GM12874 (cell line): ENCODE measurements around the gene ETDC.

Experiments
- TF ChIP-seq, protein P1 (sequence below): IDR thresholded peaks from 2 replicates; pipeline ENCODE4 v1.5.1; 2011; ENCODE audit warnings: low read depth, mild to moderate bottlenecking, control low read depth, low read length, moderate library complexity; ENCODE audit not compliant: insufficient read depth

The ETDC gene

DNA sequence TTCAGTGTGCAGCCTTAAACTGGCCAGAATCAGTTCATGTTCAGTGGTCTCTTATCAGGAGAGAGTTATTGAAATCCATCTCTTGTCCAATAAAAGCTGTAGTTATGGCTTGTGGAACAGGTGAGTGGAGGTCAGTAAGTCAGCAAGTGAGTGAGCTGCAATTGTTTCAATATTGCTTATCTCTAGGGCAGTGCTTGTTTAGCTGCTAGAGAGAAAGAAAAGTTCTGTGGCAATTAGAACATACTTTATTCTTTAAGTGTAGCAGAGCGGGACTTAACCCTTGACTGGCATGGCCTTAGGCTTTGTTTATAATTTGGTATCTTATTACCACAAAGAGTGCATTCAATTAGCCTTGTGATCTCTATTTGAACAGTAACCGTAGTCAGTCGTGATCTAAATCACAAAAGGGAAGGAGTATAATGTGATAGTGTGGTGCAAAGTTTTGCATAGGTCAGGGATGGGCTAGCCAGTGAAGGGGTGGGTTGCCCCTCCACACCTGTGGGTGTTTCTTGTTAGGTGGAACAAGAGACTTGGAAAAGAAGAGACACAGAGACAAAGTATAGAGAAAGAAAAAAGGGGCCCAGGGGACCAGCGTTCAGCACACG is 6.9 kb upstream of the ETDC start:
- TF ChIP-seq, protein P1, sequence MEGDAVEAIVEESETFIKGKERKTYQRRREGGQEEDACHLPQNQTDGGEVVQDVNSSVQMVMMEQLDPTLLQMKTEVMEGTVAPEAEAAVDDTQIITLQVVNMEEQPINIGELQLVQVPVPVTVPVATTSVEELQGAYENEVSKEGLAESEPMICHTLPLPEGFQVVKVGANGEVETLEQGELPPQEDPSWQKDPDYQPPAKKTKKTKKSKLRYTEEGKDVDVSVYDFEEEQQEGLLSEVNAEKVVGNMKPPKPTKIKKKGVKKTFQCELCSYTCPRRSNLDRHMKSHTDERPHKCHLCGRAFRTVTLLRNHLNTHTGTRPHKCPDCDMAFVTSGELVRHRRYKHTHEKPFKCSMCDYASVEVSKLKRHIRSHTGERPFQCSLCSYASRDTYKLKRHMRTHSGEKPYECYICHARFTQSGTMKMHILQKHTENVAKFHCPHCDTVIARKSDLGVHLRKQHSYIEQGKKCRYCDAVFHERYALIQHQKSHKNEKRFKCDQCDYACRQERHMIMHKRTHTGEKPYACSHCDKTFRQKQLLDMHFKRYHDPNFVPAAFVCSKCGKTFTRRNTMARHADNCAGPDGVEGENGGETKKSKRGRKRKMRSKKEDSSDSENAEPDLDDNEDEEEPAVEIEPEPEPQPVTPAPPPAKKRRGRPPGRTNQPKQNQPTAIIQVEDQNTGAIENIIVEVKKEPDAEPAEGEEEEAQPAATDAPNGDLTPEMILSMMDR, result no peak

DNA sequence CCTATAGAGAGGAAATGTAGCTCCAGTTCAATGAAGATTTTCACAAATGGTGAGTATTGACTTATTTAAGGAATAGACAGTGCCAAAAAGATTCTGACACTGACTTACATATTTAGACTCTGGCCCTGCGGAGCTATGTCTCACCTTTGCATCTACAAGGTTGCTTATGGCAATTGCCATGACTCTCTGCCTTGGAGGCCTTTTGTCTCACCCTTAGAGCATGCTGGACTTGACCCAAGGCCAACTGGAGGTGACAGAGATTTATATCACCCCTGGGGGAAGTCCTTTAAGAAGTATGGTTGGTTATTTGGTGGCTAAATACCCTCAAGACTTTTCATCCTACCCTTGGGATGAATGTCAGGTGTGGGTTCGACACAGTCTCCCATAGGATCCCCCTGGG is 4.5 kb upstream of the ETDC start:
- TF ChIP-seq, protein P1, result no peak

DNA sequence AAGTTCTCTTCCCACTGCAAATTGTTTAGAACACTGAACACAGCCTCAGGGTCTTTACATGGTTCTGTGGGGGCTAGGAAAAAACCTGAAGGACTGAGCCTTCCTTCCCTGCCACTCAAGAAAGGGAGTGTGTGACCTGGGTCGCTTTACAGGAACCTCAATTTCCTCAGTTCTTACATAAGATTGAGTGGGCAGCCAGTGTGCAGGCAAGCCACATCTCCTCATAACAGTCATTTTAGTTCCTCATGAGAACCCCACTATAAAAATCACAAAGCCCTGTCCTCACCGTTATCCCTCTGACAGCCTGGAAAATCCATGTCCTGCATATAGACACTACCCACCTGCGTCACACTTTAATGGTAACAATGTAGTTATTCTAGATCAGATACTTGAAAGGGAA is 2.1 kb upstream of the ETDC start:
- TF ChIP-seq, protein P1, result no peak

DNA sequence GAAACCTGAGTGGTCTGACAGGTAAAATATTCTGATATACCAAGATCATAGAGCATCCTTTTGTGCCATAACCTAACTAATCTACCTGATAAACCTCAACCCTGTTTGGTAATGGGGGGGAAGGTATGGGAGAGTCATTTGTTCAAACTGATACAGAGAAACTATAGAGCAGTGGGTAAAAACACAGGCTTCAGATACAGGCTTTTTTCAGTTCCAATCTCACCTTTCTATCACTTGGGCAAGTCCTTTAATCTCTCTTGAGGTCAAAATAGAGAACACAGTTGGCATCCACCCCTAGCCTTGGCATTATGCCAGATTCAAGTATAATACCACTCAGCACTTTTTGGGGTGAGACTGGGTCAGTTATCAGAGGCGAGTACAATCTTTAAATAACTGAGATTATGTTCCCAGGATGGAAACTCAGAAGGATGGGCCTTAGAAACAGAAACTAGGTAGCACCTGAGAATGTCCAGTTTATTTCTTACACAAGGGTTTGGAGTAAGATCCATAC is 880 bp upstream of the ETDC start:
- TF ChIP-seq, protein P1, result no peak

DNA sequence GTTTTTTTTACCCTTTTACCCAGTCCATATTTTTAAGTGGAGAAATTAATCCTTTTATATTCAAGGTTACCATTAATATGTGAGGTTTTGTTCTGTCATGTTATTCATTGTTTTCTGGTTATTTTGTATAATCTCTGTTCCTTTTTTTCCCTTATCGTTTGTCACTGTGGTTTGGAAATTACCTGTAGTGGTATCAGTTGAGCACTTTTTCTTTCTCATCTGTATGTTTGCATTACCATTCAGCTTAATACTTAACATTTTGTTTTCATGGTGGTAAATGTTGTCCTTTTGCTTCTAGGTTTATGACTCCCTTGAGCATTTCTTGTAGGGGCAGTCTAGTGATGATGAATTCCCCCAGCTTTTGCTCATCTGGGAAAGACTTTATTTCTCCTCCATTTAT is 6.6 kb downstream of the ETDC start:
- TF ChIP-seq, protein P1, result no peak

DNA sequence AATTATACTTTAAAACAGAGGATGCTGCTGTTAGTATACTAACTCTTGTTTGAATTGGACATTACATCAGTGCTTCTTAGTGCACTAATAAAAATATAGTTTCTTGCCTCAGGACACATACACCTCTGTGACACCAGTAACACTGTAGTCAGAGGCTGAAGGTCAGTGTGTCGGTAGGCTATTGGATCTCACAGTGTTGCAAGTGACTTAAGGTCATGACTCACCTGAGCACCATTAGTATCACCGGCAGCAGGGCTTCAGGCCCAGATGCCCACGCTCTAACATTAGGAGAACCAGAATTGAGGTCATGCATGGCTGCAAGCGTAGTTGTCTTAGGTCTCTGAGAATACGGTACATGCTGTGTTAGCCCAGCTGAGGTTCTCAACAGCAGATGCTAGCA is 15.2 kb downstream of the ETDC start:
- TF ChIP-seq, protein P1, result no peak

DNA sequence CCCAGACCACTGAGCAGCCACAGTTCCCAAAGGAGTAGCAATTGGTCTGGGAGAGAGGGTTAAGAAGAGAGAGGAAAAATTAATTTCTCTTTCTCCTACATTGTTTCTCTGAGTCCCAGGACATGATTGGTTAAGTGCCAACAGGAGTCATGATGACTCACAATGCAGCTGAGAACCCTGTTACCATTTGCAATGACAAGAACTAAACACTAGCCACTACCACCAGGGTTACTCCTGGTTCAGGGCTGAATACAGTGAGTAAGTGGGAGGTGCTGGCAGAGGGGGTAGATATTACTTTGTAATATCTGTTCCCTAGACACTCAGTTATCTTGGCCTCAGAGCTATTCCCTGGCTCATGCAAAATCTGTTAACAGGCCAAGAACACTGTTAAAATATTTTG is 18.0 kb downstream of the ETDC start:
- TF ChIP-seq, protein P1, result no peak
